Activated naive CD4-positive, alpha-beta T cell treated with anti-CD3 and anti-CD28 coated beads for 36 hours (primary cell): ENCODE measurements around the gene B3GNT7. TPM values are rescaled to one million over a fixed set of nuclear protein-coding genes. Genes with fewer than 3 reads are reported as not detected.

Experiments used
- microRNA-seq: library from miRNA; unstranded; fragments of <30 nt; microRNA quantifications from one replicate; pipeline ENCODE4 v1.2.0, GENCODE V29; 2022; ENCODE audit warnings: borderline microRNAs expressed, borderline replicate concordance
- total RNA-seq, 2 experiments: library from RNA; stranded (reverse); gene quantifications; one replicate each; pipeline ENCODE4 v1.2.3, GENCODE V29; 2021

Gene B3GNT7
- total RNA-seq, 2 experiments from 2014 or later: not detected

Small RNA genes within 50 kb of the gene (microRNA-seq; reads per million reads assigned to microRNA genes)
- not detected for gene MIR4777

Other genes with a start within 250 kb of the B3GNT7 start
- 1 to 10 TPM; 1.0 to 1.4 TPM for gene ARMC9, start 197.1 kb upstream of the B3GNT7 start, total RNA-seq
- 100 to 1,000 TPM; 908 to 911 TPM for gene NCL, start 68.8 kb downstream of the B3GNT7 start, total RNA-seq
- gene NMUR1, start 134.7 kb downstream of the B3GNT7 start, total RNA-seq: not detected
- gene TEX44, start 197.2 kb downstream of the B3GNT7 start, total RNA-seq: not detected